Activated T-cell treated with anti-CD3 and anti-CD28 coated beads, Interleukin-2, amount 50 U/mL, for 72 hours (primary cell): Measurements from ENCODE around the gene NR2F1-AS1. TPM values are rescaled to one million over a fixed set of nuclear protein-coding genes. Genes with fewer than 3 reads are reported as not detected.

ENCODE experiments used
- ATAC-seq, 2 donors: fragments of 150-1000 bp; cut with Tn5 transposase; replicated peaks in 1 of 2; 2 replicates each; pipeline ENCODE4 v1.10.0; 2021; ENCODE audit warnings: moderate library complexity in 2 of 2, mild to moderate bottlenecking in 1 of 2
- DNase-seq, 2 donors: peaks; one replicate each; pipeline ENCODE4 v3.0.0; 2021 to 2022; ENCODE audit warnings: mixed read lengths in 1 of 2
- H3K27ac Mint-ChIP-seq: one replicate; pipeline ENCODE4 v1.8.0; 2022; ENCODE audit warnings: mild to moderate bottlenecking, moderate library complexity, mixed read lengths
- H3K27me3 Mint-ChIP-seq: one replicate; pipeline ENCODE4 v1.8.0; 2022; ENCODE audit warnings: low read depth, mixed read lengths
- H3K36me3 Mint-ChIP-seq, 2 donors: one replicate each; pipeline ENCODE4 v1.8.0; 2022; ENCODE audit warnings: mixed read lengths in 2 of 2, mild to moderate bottlenecking in 1 of 2; ENCODE audit not compliant: insufficient read depth in 2 of 2
- H3K4me1 Mint-ChIP-seq: one replicate; pipeline ENCODE4 v1.8.0; 2022; ENCODE audit warnings: low read depth, mixed read lengths
- H3K4me3 Mint-ChIP-seq, 2 donors: one replicate each; pipeline ENCODE4 v1.8.0; 2022; ENCODE audit warnings: mild to moderate bottlenecking in 2 of 2, mixed read lengths in 2 of 2, moderate library complexity in 2 of 2
- H3K9me3 Mint-ChIP-seq, 2 donors: one replicate each; pipeline ENCODE4 v1.8.0; 2022; ENCODE audit warnings: mixed read lengths in 2 of 2
- total RNA-seq, 2 donors: library from RNA; stranded (reverse); gene quantifications; one replicate each; pipeline ENCODE4 v1.2.3, GENCODE V29; 2022

Gene NR2F1-AS1
- total RNA-seq, 2 donors from 2014 or later = 0.41 to 0.93 TPM

GRCh38 chr5:93378073-93378472 is 202.9 kb downstream of the NR2F1-AS1 start:
- H3K36me3 Mint-ChIP-seq = no peaks in the 10 kb centered on the region
- H3K4me1 Mint-ChIP-seq = no peaks in the 10 kb centered on the region
- H3K9me3 Mint-ChIP-seq = peaks cover 4 to 10% of the 10 kb centered on the region in 2 donors
- DNase-seq (no peak), ATAC-seq (no peak)
- H3K27ac Mint-ChIP-seq = no peak overlapping the region
- H3K4me3 Mint-ChIP-seq = no peak overlapping the region
- H3K27me3 Mint-ChIP-seq = no peaks in the 10 kb centered on the region

GRCh38 chr5:93371893-93372292 is 209.1 kb downstream of the NR2F1-AS1 start:
- ATAC-seq (no peak), DNase-seq (no peak)
- H3K27me3 Mint-ChIP-seq = no peaks in the 10 kb centered on the region
- H3K9me3 Mint-ChIP-seq = peaks cover 4 to 10% of the 10 kb centered on the region in 2 donors
- no peak overlapping the region for H3K4me3 Mint-ChIP-seq
- no peak overlapping the region for H3K27ac Mint-ChIP-seq
- no peaks in the 10 kb centered on the region for H3K36me3 Mint-ChIP-seq
- H3K4me1 Mint-ChIP-seq = no peaks in the 10 kb centered on the region

DNA sequence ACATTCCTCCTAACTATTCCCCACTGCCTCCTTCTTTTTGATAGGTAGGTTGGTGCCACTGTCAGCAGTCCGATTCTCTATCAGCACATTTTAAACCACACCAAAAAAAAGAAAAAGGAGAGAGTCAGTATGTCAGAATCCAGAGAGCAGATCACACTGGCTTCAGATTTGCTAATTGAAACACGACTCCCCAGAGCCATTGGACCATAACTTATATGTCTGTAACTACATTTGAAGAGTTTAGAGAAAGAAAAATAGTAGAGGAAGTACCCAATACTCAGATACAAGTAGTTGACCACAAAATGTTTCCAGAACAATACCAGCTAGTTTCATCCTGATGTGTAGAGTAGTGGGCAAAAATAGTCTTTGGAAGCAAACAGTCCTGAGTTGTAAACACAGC is 216.6 kb downstream of the NR2F1-AS1 start:
- no peak overlapping the region for H3K4me3 Mint-ChIP-seq
- no peak overlapping the region for H3K27ac Mint-ChIP-seq
- peaks cover 0 to 3% of the 10 kb centered on the region in 2 donors for H3K9me3 Mint-ChIP-seq
- H3K36me3 Mint-ChIP-seq = no peaks in the 10 kb centered on the region
- no peak for DNase-seq
- ATAC-seq = no peak
- H3K27me3 Mint-ChIP-seq = no peaks in the 10 kb centered on the region
- H3K4me1 Mint-ChIP-seq = no peaks in the 10 kb centered on the region

DNA sequence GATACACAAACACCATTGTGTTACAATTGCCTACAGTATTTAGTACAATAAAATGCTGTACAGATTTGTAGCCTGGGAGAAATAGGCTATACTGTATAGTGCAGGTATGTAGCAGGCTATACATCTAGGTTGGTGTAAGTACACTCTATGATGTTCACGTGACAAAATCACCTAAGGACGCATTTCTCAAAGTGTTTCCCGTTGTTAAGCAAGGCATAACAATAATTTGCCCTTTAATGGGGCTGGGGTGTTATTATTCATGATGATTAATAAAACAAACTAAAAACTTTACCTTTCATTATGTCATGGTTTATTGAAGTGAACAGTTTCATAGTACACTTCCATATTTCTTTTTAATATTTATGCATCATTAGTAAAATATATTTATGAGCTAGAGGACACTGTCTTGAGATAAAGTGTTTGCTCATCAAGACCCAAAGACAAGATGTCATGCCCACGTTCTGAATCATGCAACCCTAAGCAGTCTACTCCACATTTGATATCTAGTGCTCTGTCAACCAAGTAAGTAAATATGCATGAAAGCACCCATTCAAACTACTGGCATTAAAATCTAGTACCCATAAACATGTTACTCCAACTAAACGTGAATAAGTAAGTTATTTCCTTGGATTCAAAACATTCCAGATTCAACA is 220.5 kb downstream of the NR2F1-AS1 start:
- no peak for ATAC-seq
- H3K4me3 Mint-ChIP-seq = no peak overlapping the region
- H3K27me3 Mint-ChIP-seq = no peaks in the 10 kb centered on the region
- peaks cover under 1 to 4% of the 10 kb centered on the region in 2 donors for H3K9me3 Mint-ChIP-seq
- H3K4me1 Mint-ChIP-seq = no peaks in the 10 kb centered on the region
- no peak overlapping the region for H3K27ac Mint-ChIP-seq
- DNase-seq = no peak
- no peaks in the 10 kb centered on the region for H3K36me3 Mint-ChIP-seq

DNA sequence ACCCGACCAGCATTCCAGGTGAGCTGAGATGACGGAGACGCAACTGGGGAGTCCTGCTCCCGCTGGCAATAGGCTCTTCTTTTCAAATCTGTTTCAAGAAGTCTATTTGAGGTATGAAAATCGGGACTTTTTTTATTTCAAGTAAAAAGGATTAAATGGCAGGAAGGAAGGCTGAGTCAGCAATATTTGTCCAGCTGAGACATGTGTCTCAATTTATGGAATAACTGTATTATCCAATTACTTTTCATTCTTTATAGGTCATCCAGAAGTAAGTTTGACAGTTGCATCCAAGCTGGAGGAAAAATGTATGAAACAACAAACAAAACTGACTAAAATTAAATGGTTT is 221.1 kb downstream of the NR2F1-AS1 start:
- Mint-ChIP-seq H3K4me3 (no peak overlapping the region), H3K9me3 (peaks cover 4% of the 10 kb centered on the region in 2 donors), H3K36me3 (no peaks in the 10 kb centered on the region), H3K27ac (no peak overlapping the region), H3K4me1 (no peaks in the 10 kb centered on the region), H3K27me3 (no peaks in the 10 kb centered on the region)
- ATAC-seq = no peak
- DNase-seq = no peak

Other genes with a start within 250 kb of the NR2F1-AS1 start
- not detected for gene NR2F1, start 2.0 kb upstream of the NR2F1-AS1 start, total RNA-seq
- under 1 TPM; 0.89 to 0.93 TPM for gene POU5F2, start 160.4 kb upstream of the NR2F1-AS1 start, total RNA-seq